Measurements from ENCODE around the gene SMYD3.

SMYD3 gene

GRCh38 chr1:245858722-245859492, 648.2 kb downstream of the SMYD3 start (continued):
- TF ChIP-seq ZFHX2 (tag by site-specific recombination; conservative IDR thresholded peaks at IDR 0.05) (no peak), ZBTB10 (tag by site-specific recombination; IDR thresholded peaks at IDR 0.05) (no peak), ZFP3 (tag by site-specific recombination; IDR thresholded peaks at IDR 0.05; ENCODE audit: low read depth) (no peak)

- POLR2A ChIA-PET = no interaction called here
- no peaks in the 10 kb centered on the region for H3K9me3 ChIP-seq (ENCODE audit: control insufficient read depth, insufficient read depth, low read depth, low read length)
- no peaks in the 10 kb centered on the region for H3K4me1 ChIP-seq (ENCODE audit: control insufficient read depth, insufficient read depth, low read length)
- CTCF ChIA-PET = interaction anchor here (0.9 to 1.2 kb wide), 3 partner anchors 16 to 145 kb away, joined by 3 to 4 read pairs (median 3); no protein-coding TSS in a partner anchor
- no peak for TF ChIP-seq ZFP41 (tag by site-specific recombination; IDR thresholded peaks at IDR 0.05; ENCODE audit: borderline replicate concordance)
- no peak for TF ChIP-seq GLIS1 (tag by site-specific recombination; IDR thresholded peaks at IDR 0.05)
- no peak overlapping the region for H3K4me3 ChIP-seq (ENCODE audit: low read depth, low read length)
- no peaks in the 10 kb centered on the region for H3K36me3 ChIP-seq (ENCODE audit: control insufficient read depth in 2 of 2, insufficient read depth in 1 of 2, low read length in 2 of 2)
- no peak overlapping the region for H3K27ac ChIP-seq (ENCODE audit: extremely low read depth, low read depth, low read length)
These were observed 648.9 kb downstream of the SMYD3 start for GRCh38 chr1:245858022-245858721.

- H3K4me3 ChIP-seq (ENCODE audit: low read depth, low read length) = no peak overlapping the region
- CTCF ChIA-PET = no interaction called here
- TF ChIP-seq ZNF654 (tag by site-specific recombination; IDR thresholded peaks at IDR 0.05; ENCODE audit: low read depth) (no peak), ZBTB11 (tag by site-specific recombination; conservative IDR thresholded peaks at IDR 0.05; ENCODE audit: low read depth) (no peak), ZNF555 (tag by site-specific recombination; conservative IDR thresholded peaks at IDR 0.05) (no peak), ZBTB8A (tag by site-specific recombination; IDR thresholded peaks at IDR 0.05) (no peak), ZNF571 (tag by site-specific recombination; IDR thresholded peaks at IDR 0.05) (no peak), ZSCAN16 (tag by site-specific recombination; IDR thresholded peaks at IDR 0.05) (no peak), ZNF175 (tag by site-specific recombination; IDR thresholded peaks at IDR 0.05) (no peak), ZBTB7A (tag by site-specific recombination; IDR thresholded peaks at IDR 0.05; ENCODE audit: low read depth) (no peak), BCL6B (tag by site-specific recombination; IDR thresholded peaks at IDR 0.05) (no peak), SCRT2 (tag by site-specific recombination; IDR thresholded peaks at IDR 0.05) (no peak), SETDB1 (IDR thresholded peaks at IDR 0.05; ENCODE audit: insufficient read length, low read length) (no peak), ZNF621 (tag by site-specific recombination; IDR thresholded peaks at IDR 0.05) (no peak), ZNF830 (tag by site-specific recombination; IDR thresholded peaks at IDR 0.05; ENCODE audit: low read depth) (no peak), ZNF529 (tag by site-specific recombination; IDR thresholded peaks at IDR 0.05; ENCODE audit: insufficient replicate concordance) (no peak), ZNF777 (tag by site-specific recombination; IDR thresholded peaks at IDR 0.05; ENCODE audit: borderline replicate concordance) (no peak), ZNF311 (tag by site-specific recombination; IDR thresholded peaks at IDR 0.05; ENCODE audit: borderline replicate concordance) (no peak)
- H3K9me3 ChIP-seq (ENCODE audit: control insufficient read depth, insufficient read depth, low read depth, low read length) = no peaks in the 10 kb centered on the region
- H3K36me3 ChIP-seq (ENCODE audit: control insufficient read depth in 2 of 2, insufficient read depth in 1 of 2, low read length in 2 of 2) = no peaks in the 10 kb centered on the region
- POLR2A ChIA-PET = no interaction called here
- no peaks in the 10 kb centered on the region for H3K4me1 ChIP-seq (ENCODE audit: control insufficient read depth, insufficient read depth, low read length)
- no peak overlapping the region for H3K27ac ChIP-seq (ENCODE audit: extremely low read depth, low read depth, low read length)
These were observed 650.0 kb downstream of the SMYD3 start for GRCh38 chr1:245856944-245857531.
